H1 (cell line): ENCODE results near the gene EHD4. TPM values are rescaled to one million over a fixed set of nuclear protein-coding genes. Genes with fewer than 3 reads are reported as not detected.

Source experiments
- CTCF ChIA-PET: fragments of 300-600 bp; sonication (Branson Sonifier 250); formaldehyde crosslinking; loops from one replicate; lab custom pipeline; 2021; ENCODE audit not compliant: partially characterized antibody; lab: Charles Lee
- POLR2A ChIA-PET: fragments of 300-600 bp; sonication (Branson Sonifier 250); formaldehyde crosslinking; loops from one replicate; lab custom pipeline; 2021; ENCODE audit warnings: inconsistent platforms; ENCODE audit not compliant: partially characterized antibody; lab: Charles Lee
- DNase-seq, 2 experiments: peaks; one replicate each; pipeline versions ENCODE4 v3.0.0 to v3.0.0-alpha.2; 2010 to 2022; ENCODE audit warnings: low spot score in 2 of 2, low read depth in 1 of 2, mixed read lengths in 1 of 2
- FAIRE-seq: peaks from 2 replicates; lab custom pipeline; 2011; peaks lifted over from hg19 to GRCh38; lab: Jason Lieb, UNC
- H2AFZ ChIP-seq: 2 replicates; pipeline ENCODE4 v1.8.1; 2012; ENCODE audit warnings: low read length, inconsistent platforms
- H2AK5ac ChIP-seq: 2 replicates; pipeline ENCODE4 v1.6.1; 2013; ENCODE audit warnings: low read depth, low read length
- H2BK120ac ChIP-seq: replicated peaks from 2 replicates; pipeline ENCODE3; 2013; ENCODE audit warnings: low read depth, low read length, inconsistent platforms
- H2BK12ac ChIP-seq: 2 replicates; pipeline ENCODE4 v1.6.1; 2013; ENCODE audit warnings: low read depth, low read length
- H2BK15ac ChIP-seq: 2 replicates; pipeline ENCODE4 v1.6.1; 2013; ENCODE audit warnings: low read length
- H2BK20ac ChIP-seq: 2 replicates; pipeline ENCODE4 v1.6.1; 2013; ENCODE audit warnings: low read length
- H2BK5ac ChIP-seq: 2 replicates; pipeline ENCODE4 v1.6.1; 2013; ENCODE audit warnings: low read depth, low read length
- H3K14ac ChIP-seq: 2 replicates; pipeline ENCODE4 v1.6.1; 2013; ENCODE audit warnings: inconsistent platforms; ENCODE audit not compliant: insufficient read length
- H3K18ac ChIP-seq: 2 replicates; pipeline ENCODE4 v1.6.1; 2013; ENCODE audit warnings: low read length; ENCODE audit errors: extremely low read depth
- H3K23ac ChIP-seq: 2 replicates; pipeline ENCODE4 v1.6.1; 2013; ENCODE audit warnings: inconsistent platforms; ENCODE audit not compliant: insufficient read length
- H3K23me2 ChIP-seq: 2 replicates; pipeline ENCODE4 v1.6.1; 2013; ENCODE audit warnings: low read depth, low read length
- H3K27ac ChIP-seq: 2 replicates; pipeline ENCODE4 v1.6.1; 2011; ENCODE audit warnings: low read depth, low read length, inconsistent platforms
- H3K27me3 ChIP-seq, 4 experiments: replicated peaks in 1 of 4; 1 replicate in 1 of 4; 2 replicates in 3 of 4; pipeline versions ENCODE4 v1.6.1 to v1.8.1; 2011 to 2013; ENCODE audit warnings: low read length in 3 of 4, mild to moderate bottlenecking in 3 of 4, inconsistent platforms in 2 of 4, mixed read lengths in 2 of 4, moderate library complexity in 1 of 4; ENCODE audit not compliant: control insufficient read depth in 3 of 4, insufficient read depth in 3 of 4; ENCODE audit errors: extremely low read depth in 1 of 4
- H3K36me3 ChIP-seq, 4 experiments: 2 replicates each; pipeline versions ENCODE4 v1.6.1 to v1.8.1; 2011 to 2013; ENCODE audit warnings: mild to moderate bottlenecking in 4 of 4, low read length in 3 of 4, moderate library complexity in 2 of 4, control low read depth in 1 of 4, inconsistent platforms in 1 of 4; ENCODE audit not compliant: insufficient read depth in 4 of 4, control insufficient read depth in 2 of 4
- H3K4ac ChIP-seq: replicated peaks from 2 replicates; pipeline ENCODE3; 2013; ENCODE audit warnings: low read length, low read depth, mixed read lengths, inconsistent platforms; ENCODE audit not compliant: insufficient read length
- H3K4me1 ChIP-seq, 4 experiments: replicated peaks in 1 of 4; 1 replicate in 1 of 4; 2 replicates in 3 of 4; pipeline versions ENCODE4 v1.6.1 to v1.8.1; 2011 to 2013; ENCODE audit warnings: low read length in 3 of 4, inconsistent platforms in 2 of 4, mixed read lengths in 1 of 4; ENCODE audit not compliant: insufficient read depth in 4 of 4, control insufficient read depth in 3 of 4
- H3K4me2 ChIP-seq, 2 experiments: 2 replicates each; pipeline versions ENCODE4 v1.6.1 to v1.8.1; 2011 to 2013; ENCODE audit warnings: low read depth in 2 of 2, low read length in 2 of 2, control low read depth in 1 of 2, inconsistent platforms in 1 of 2, mild to moderate bottlenecking in 1 of 2; ENCODE audit not compliant: insufficient read depth in 1 of 2
- H3K4me3 ChIP-seq, 4 experiments: fragments of 200-600, 300-600 bp in 1 of 4; sonication (generic), shearing (Covaris generic), sonication (Bioruptor Twin) in 1 of 4; 2 replicates each; pipeline versions ENCODE4 v1.5.1 to v1.8.1; 2011 to 2016; ENCODE audit warnings: low read length in 4 of 4, low read depth in 3 of 4, control low read depth in 2 of 4, inconsistent platforms in 2 of 4, mild to moderate bottlenecking in 2 of 4, mixed read lengths in 1 of 4, moderate library complexity in 1 of 4; ENCODE audit not compliant: insufficient read depth in 2 of 4; ENCODE audit errors: extremely low read depth in 1 of 4
- H3K56ac ChIP-seq: replicated peaks from 2 replicates; pipeline ENCODE3; 2013; ENCODE audit warnings: low read depth, mild to moderate bottlenecking, mixed read lengths, low read length, inconsistent platforms; ENCODE audit not compliant: insufficient read length
- H3K79me1 ChIP-seq: 2 replicates; pipeline ENCODE4 v1.6.1; 2013; ENCODE audit warnings: low read depth, low read length, control low read depth
- H3K79me2 ChIP-seq, 2 experiments: 2 replicates each; pipeline versions ENCODE4 v1.6.1 to v1.8.1; 2012 to 2013; ENCODE audit warnings: low read length in 2 of 2, mild to moderate bottlenecking in 2 of 2, inconsistent platforms in 1 of 2; ENCODE audit not compliant: insufficient read depth in 2 of 2, control insufficient read depth in 1 of 2
- H3K9ac ChIP-seq, 4 experiments: replicated peaks in 1 of 4; 1 replicate in 1 of 4; 2 replicates in 3 of 4; pipeline versions ENCODE4 v1.6.1 to v1.8.1; 2011 to 2013; ENCODE audit warnings: low read depth in 3 of 4, low read length in 3 of 4, control low read depth in 2 of 4, mild to moderate bottlenecking in 2 of 4, moderate library complexity in 2 of 4, inconsistent platforms in 1 of 4; ENCODE audit errors: extremely low read depth in 1 of 4
- H3K9me3 ChIP-seq, 2 experiments: 2 replicates each; pipeline versions ENCODE4 v1.6.1 to v1.8.1; 2012 to 2013; ENCODE audit warnings: mild to moderate bottlenecking in 2 of 2, moderate library complexity in 2 of 2, control low read depth in 1 of 2, inconsistent platforms in 1 of 2, low read depth in 1 of 2, low read length in 1 of 2, mixed read lengths in 1 of 2; ENCODE audit not compliant: insufficient read depth in 2 of 2
- H4K20me1 ChIP-seq, 2 experiments: replicated peaks in 1 of 2; 2 replicates each; pipeline versions ENCODE3 to v1.8.1; 2011 to 2013; ENCODE audit warnings: inconsistent platforms in 2 of 2, low read length in 2 of 2, mild to moderate bottlenecking in 1 of 2; ENCODE audit not compliant: insufficient read depth in 2 of 2, control insufficient read depth in 1 of 2
- H4K5ac ChIP-seq: 2 replicates; pipeline ENCODE4 v1.6.1; 2013; ENCODE audit warnings: low read length, low read depth, mixed read lengths, inconsistent platforms; ENCODE audit not compliant: insufficient read length
- H4K8ac ChIP-seq: 2 replicates; pipeline ENCODE4 v1.8.0; 2013; ENCODE audit warnings: mild to moderate bottlenecking, moderate library complexity, low read length, inconsistent platforms; ENCODE audit not compliant: insufficient read depth; ENCODE audit errors: extremely low read depth
- H4K91ac ChIP-seq: replicated peaks from 2 replicates; pipeline ENCODE3; 2013; ENCODE audit warnings: low read length, mixed read lengths, inconsistent platforms; ENCODE audit not compliant: insufficient read length
- CHD1 ChIP-seq: IDR thresholded peaks from 2 replicates; pipeline ENCODE4 v1.6.1; 2012; ENCODE audit warnings: low read depth, low read length, improper control_type of control experiment
- SUZ12 ChIP-seq: fragments of 200-600 bp; sonication (generic); IDR thresholded peaks from 2 replicates; pipeline ENCODE4 v1.6.1; 2012; ENCODE audit warnings: mild to moderate bottlenecking, inconsistent platforms, low read length, moderate library complexity, mixed read lengths
- TCF12 ChIP-seq: IDR thresholded peaks from 2 replicates; pipeline ENCODE4 v1.6.1; 2011; ENCODE audit warnings: low read depth, mild to moderate bottlenecking, low read length
- YY1 ChIP-seq: IDR thresholded peaks from 2 replicates; pipeline ENCODE4 v1.6.1; 2011; ENCODE audit warnings: low read depth, mild to moderate bottlenecking, low read length
- WGBS, 2 experiments: shearing (Covaris generic) in 1 of 2; methylation state at CpG; one replicate each; pipeline versions ENCODE4 v1.1.6 to v1.1.7; 2013 to 2015; ENCODE audit warnings: low lambda C conversion rate in 2 of 2, mixed read lengths in 2 of 2, inconsistent platforms in 1 of 2, low coverage in 1 of 2, missing lambda C conversion rate in 1 of 2; ENCODE audit not compliant: insufficient replicate concordance in 2 of 2, insufficient coverage in 1 of 2, insufficient read length in 1 of 2; ENCODE audit errors: extremely low coverage in 1 of 2, missing lambda C conversion rate in 1 of 2; 5-methylcytosine and 5-hydroxymethylcytosine counted together
- polyA plus RNA-seq, 7 experiments: library from polyadenylated mRNA; depleted of rRNA in 3 of 7; stranded (reverse) in 5 of 7; unstranded in 2 of 7; fragments of >200 nt in 5 of 7; fragments of 200-250 nt in 2 of 7; gene quantifications; 1 replicate in 5 of 7; 2 replicates in 1 of 7; 4 replicates in 1 of 7; pipeline versions ENCODE4 v1.2.1 to v1.2.3, GENCODE V29; 2011 to 2013; ENCODE audit warnings: missing spikeins in 2 of 7, mixed read lengths in 2 of 7
- total RNA-seq: library from RNA; stranded (reverse); fragmentation: NEBNext Ultra II Directional; extraction: Animal tissue kit (Norgen Biotek cat#: 25700); gene quantifications from 2 replicates; pipeline ENCODE4 v1.2.1, GENCODE V29; 2021

Gene EHD4
- total and polyA plus RNA-seq, 2 of the 8 experiments (the other 6 are each of a cell fraction or from before 2014, with no cell fraction given) = 17.5 to 24.5 TPM

DNA sequence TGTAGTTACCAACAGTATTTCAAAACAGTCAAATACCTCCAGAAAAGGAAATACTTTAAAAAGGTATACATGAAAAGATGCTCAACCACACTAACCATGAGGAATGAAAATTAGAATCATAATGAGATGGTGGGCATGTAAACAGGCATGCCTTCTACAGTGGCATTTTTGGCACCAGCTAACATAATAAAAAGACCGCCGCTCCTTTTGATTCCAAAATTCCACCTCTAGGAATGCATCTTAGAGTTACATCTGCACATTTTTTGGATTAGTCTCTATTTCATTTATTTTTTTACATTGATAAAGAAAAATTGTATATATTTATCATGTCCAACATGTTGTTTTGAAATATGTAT lies 41.5 kb downstream of the EHD4 start:
- no peak overlapping the region for H3K56ac ChIP-seq
- 96% methylated on average over 2 of the region's 2 CpGs; no CpG with 5 or more reads in 1 of the 2 experiments for WGBS, 2 experiments
- no peak overlapping the region for H3K27ac ChIP-seq
- H3K14ac ChIP-seq = no peak overlapping the region
- no peak overlapping the region for H4K91ac ChIP-seq
- H3K4ac ChIP-seq = no peak overlapping the region
- H4K8ac ChIP-seq = no peak overlapping the region
- no peak overlapping the region for H2BK5ac ChIP-seq
- H3K9me3 ChIP-seq = no peaks in the 10 kb centered on the region
- H3K23ac ChIP-seq = no peak overlapping the region
- H3K79me2 ChIP-seq = no peaks in the 10 kb centered on the region
- POLR2A ChIA-PET = interaction anchor here (0.7 kb wide), 1 partner anchor 9 kb away, joined by 3 read pairs; no protein-coding TSS in a partner anchor
- H3K18ac ChIP-seq = no peak overlapping the region
- no peak overlapping the region for H2BK15ac ChIP-seq
- H2AK5ac ChIP-seq = no peak overlapping the region
- FAIRE-seq (no peak), DNase-seq (no peak)
- H3K4me2 ChIP-seq = no peak overlapping the region
- no peak overlapping the region for H3K9ac ChIP-seq
- peaks cover 4 to 13% (median 8%) of the 10 kb centered on the region in 4 experiments for H3K4me1 ChIP-seq
- CTCF ChIA-PET = interaction anchor here (1.2 to 1.8 kb wide), 2 partner anchors 19 to 26 kb away, joined by 3 to 7 read pairs; no protein-coding TSS in a partner anchor
- no peaks in the 10 kb centered on the region for H3K36me3 ChIP-seq
- no peak overlapping the region for H3K4me3 ChIP-seq
- no peak overlapping the region for H2BK120ac ChIP-seq
- H3K23me2 ChIP-seq = no peaks in the 10 kb centered on the region
- peaks cover 13% of the 10 kb centered on the region for H3K79me1 ChIP-seq
- no peak overlapping the region for H2BK12ac ChIP-seq
- H4K5ac ChIP-seq = no peak overlapping the region
- no peak overlapping the region for H2AFZ ChIP-seq
- peaks cover 2 to 8% of the 10 kb centered on the region in 2 experiments for H4K20me1 ChIP-seq
- H3K27me3 ChIP-seq = no peaks in the 10 kb centered on the region
- no peak overlapping the region for H2BK20ac ChIP-seq
- TF ChIP-seq SUZ12 (no peak), TCF12 (no peak), CHD1 (no peak), YY1 (no peak)
